ENCODE data around the gene SMYD3.
"Not testable (repeated sequence)": the region's sequence is repeated elsewhere in the genome, so short reads cannot be mapped to it uniquely, and the experiment has no call there.

Gene SMYD3

DNA sequence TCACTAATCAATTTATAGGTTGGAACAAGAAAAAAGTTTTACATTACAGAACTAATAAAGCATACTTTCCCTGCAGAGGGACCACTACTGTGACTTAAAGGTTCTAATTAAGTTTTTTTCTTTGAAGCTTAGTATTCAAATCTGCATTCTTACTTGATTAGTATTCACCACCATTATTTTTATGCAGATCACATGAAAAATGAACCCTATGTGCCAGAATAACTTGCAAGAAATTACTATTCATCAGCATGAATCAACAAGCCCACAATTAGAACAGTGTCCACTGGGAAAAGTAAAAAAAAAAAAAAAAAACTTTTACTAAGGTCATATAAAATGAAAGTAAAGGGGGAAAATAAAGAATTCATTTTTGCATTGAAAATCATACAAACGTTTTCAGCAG, 90.8 kb downstream of the SMYD3 start:
- peak; percentile 14 for DNase-seq (ENCODE audit: low spot score)

- no peak for DNase-seq (ENCODE audit: low spot score)
Measured at GRCh38 chr1:246415028-246415427, 92.1 kb downstream of the SMYD3 start.

DNA sequence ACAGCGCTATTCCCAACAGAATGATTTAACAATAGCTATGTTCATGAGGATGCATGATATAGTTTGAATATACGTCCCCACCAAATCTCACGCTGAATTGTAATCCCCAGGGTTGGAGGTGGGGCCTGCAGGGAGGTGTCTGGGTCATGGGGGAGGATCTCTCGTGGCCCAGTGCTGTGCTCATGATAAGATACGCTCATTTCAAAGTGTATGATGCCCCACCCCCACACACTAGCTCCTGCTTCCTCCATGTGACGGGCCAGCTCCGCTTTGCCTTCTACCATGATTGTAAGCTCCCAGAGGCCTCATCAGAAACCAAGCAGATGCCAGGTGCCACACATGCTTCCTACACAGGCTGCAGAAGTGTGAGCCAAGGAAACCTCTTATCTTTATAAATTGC, 93.6 kb downstream of the SMYD3 start:
- DNase-seq (ENCODE audit: low spot score): no peak

GRCh38 chr1:246404078-246404477, 103.0 kb downstream of the SMYD3 start:
- DNase-seq (ENCODE audit: low spot score): peak; percentile 27

DNA sequence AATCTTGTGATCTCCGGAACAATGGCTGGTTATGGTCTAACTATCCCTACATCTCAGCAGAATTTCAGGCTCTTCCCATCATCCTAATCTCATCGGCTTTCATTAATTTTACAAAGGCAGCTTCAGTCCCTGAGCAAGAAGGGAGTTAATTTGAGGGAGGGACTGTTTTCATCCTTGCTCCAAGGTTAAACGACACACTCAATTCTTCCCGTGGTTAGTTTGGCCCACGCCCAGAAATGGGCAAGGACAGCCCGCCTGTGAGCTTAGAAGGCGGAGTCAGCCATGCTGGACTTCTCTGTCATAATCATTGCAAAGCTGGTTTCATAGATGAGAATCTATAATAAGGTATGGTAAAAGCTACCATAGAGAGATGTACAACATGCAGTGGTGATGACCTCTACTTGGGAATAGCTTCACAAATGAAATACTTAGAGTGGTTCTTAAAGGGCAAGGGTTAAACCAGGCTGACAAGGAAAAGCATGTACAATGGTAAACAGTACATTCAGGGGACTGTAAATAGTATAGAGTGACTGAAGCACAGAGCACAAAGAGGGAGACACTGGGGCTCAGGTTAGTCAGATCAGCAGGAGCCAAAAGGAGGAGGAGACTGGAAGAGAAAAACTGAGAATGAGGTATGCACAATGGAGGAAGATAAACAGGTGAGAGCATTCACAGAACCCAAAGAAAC, 108.8 kb downstream of the SMYD3 start:
- DNase-seq (ENCODE audit: low spot score): no peak

- DNase-seq (ENCODE audit: low spot score): no peak
Measured at GRCh38 chr1:246397046-246397445, 110.0 kb downstream of the SMYD3 start.

DNA sequence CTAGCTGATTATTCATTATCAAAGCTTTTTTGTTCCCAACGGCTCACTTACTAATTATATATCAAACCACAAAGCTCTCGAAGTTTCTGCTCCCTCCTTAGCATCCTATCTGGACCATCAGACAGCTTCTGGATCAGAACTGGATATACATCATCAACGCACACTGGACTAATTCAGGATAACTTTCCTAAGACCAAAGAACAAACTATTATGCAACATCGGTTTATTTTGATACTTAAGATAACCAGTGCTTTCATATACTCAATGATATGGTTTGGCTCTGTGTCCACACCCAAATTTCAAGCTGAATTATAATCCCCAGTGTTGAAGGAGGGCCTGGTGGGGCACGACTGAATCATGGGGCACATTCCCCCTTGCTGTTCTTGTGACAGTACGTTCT, 110.8 kb downstream of the SMYD3 start:
- no peak for DNase-seq (ENCODE audit: low spot score)

DNA sequence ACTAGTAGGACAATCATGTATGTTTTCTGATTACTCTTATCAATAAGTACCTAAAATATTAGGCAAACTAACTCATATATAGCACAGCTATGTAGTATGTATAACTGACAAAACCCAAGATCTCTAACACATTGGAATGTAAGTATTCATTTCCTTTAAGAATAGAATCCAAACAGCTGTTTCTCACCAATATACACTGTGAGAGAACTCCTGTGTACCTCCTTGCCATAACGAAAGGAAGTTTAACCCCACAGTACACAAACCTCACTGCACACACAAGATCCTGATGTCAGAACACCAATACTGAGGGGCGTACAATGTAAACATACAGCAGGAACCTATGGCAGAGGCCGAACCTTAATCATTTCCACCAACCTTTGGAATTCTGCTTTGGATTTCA, 113.0 kb downstream of the SMYD3 start:
- no peak for DNase-seq (ENCODE audit: low spot score)

DNA sequence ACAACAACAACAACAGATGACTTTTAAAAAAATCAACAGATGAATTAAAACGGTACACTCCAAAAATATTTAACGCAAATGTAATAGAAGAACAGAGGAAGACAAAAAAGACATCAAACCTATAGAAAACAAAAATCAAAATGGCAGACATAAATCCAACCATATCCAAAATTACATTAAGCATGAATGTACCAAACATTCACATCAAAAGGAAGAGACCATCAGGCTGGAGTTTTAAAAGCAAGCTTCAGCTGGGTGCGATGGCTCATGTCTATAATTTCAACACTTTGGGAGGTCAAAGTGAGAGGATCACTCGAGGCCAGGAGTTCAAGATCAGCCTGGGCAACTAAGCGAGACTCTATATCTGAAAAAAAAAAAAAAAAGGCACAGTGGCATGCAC, 116.2 kb downstream of the SMYD3 start:
- DNase-seq (ENCODE audit: low spot score): no peak

DNA sequence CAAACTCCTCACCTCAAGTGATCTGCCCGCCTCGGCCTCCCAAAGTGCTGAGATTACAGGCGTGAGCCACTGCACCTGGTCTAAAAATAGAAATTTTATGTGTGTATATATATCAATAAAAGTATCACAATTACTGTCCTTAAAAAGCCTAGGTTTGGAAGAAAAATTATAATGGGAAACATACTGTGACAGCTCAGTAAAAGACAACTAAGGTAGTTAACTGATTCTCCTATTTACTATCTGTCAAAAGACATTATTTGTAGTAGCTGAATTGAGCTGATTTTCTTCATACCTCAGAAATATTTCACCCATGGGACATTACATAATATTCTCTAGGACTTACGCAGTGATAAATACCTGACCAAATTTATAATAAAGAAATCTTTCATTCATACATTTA, 122.5 kb downstream of the SMYD3 start:
- no peak for DNase-seq (ENCODE audit: low spot score)

DNA sequence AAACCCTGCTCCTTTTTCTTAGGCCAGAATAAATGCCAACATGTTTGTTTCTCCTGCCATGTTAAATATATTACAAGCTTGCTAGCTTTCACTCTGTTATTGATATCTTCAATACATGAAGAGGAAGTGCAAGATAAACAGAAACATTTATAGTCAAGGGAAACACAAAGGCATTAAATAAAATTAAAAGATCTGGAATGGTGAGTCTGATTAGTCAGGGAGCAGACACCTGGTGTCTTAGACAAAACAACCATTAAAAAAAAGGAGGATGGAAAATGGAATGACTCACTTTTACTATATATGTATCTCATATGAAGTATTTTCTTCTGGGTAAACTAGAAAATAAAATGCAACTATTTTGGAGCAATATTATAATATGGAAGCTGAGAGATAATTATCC, 123.3 kb downstream of the SMYD3 start:
- no peak for DNase-seq (ENCODE audit: low spot score)

GRCh38 chr1:246383239-246383589, 123.9 kb downstream of the SMYD3 start:
- no peak for DNase-seq (ENCODE audit: low spot score)

DNA sequence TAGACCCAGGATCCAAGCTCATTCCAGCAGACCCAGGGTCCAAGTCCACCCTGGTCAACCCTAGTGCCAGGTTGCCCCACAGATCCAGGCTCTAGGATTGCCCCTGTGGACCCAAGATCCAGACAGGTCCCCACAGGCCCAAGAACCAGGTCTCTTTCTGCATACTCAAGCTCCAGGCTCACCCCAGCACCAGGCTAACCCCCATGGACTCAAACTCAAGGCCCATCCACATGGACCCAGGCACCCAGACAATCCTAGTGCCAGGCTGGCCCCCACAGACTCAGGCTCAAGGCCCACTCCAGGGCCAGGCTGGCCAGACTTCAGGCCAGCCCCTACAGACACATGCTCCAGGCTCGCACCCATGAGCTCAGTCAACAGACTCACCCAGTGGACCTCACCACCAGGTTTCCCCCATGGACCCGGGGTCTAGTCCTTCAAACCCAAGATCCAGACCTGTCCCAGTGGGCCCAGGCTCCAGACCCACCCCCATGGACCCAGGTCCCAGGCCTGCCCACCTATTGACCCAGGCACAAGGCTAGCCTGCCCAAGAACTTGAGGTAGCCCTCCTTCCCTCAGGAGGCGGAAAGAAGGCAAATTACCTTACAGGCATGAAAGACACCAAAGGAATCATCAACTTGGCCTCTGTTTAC, 124.4 kb downstream of the SMYD3 start:
- no peak for DNase-seq (ENCODE audit: low spot score)

- no peak for DNase-seq (ENCODE audit: low spot score)
Measured at GRCh38 chr1:246381452-246381851, 125.6 kb downstream of the SMYD3 start.

GRCh38 chr1:246377625-246378153, 129.4 kb downstream of the SMYD3 start:
- DNase-seq (ENCODE audit: low spot score): no peak

DNA sequence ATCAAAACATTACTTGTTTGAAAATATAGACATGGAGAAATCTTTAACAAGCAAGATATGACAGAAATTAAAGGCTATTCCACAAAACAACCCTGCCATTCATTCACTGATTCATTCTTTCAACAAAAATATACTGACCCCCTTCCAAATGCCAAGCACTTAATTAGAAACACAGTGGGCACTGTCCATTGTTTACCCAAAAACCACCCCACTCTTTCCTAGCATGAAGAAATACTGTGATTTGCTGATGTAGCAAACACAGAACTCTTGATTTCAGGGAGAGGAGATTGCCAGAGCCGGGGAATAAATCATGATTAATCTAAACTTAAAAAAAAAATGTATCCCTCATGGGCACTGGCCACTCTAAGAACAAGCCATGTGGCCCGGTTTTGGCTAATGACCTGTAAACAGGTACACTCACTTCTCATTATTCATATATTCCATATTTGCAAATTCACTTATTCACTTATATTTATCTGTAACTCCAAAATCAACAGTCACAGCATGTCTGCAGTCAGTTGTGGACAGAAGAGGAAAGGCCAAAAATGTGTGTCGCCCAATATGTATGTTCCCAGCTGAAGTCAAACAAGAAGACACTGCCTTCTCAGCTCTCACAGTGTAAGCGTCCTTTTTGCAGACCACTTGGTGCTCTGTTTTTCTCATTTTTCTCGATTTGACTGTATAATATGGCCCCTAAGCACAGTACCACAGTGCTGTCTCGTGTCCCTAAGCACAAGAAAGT, 133.1 kb downstream of the SMYD3 start:
- no peak for DNase-seq (ENCODE audit: low spot score)

DNA sequence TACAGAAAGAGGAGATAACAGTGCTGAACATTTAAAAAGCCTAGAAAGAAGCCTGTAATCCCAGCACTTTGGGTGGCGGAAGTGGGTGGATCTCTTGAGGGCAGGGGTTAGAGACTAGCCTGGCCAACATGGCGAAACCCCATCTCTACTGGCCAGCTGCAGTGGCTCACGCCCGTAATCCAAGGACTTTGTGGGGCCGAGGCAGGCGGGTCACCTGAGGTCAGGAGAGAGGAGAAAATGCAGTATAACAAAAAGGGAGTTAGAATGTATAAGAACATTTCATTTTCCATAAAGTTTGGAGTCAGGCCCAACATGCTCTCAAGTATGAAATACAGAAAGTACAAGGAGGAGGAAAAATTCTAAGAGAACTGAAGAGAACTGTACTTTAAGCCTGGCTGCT, 134.5 kb downstream of the SMYD3 start:
- DNase-seq (ENCODE audit: low spot score): no peak

DNA sequence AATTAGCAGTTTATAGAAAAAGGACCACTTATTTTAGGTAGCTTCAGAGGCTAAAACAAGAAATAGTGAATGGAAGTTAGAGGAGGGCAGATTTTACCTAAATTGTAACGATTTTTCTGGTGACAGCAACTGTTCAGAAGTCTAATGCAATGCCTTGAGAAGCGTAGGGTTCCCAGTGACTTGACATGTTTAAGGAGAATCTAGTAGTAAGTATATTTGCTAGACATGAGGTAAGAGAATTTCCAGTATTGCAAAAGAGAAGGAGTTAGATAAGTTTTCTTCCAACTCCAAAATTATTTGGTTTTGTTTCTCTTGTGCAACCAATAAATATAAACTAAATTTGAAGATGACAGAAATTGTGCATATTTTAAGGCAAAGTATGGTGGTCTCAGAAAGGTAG, 140.0 kb downstream of the SMYD3 start:
- DNase-seq (ENCODE audit: low spot score): no peak

- DNase-seq (ENCODE audit: low spot score): no peak
Measured at GRCh38 chr1:246365708-246366107, 141.4 kb downstream of the SMYD3 start.

- DNase-seq (ENCODE audit: low spot score): no peak
Measured at GRCh38 chr1:246364415-246364941, 142.6 kb downstream of the SMYD3 start.

DNA sequence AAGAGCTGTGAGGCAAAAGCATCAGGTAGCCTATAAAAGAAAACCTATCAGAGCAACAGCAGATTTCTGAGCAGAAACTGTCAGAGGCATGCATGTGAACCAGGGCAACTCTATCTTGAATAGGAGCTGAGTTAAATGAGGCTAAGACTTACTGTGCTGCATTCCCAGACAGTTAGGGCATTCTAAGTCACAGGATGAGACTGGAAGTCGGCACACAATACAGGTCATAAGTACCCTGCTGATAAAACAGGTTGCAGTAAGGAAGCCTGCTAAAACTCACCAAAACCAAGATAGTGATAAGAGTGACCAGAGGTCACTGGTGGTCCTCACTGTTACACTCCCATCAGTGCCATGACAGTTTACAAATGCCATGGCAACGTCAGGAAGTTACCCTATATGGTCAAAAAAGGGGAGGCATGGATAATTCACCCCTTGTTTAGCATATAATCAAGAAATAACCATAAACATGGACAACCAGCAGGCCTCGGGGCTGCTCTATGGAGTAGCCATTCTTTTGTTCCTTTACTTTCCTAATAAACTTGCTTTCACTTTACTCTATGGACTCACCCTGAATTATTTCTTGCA, 150.0 kb downstream of the SMYD3 start:
- DNase-seq (ENCODE audit: low spot score): not testable (repeated sequence)

DNA sequence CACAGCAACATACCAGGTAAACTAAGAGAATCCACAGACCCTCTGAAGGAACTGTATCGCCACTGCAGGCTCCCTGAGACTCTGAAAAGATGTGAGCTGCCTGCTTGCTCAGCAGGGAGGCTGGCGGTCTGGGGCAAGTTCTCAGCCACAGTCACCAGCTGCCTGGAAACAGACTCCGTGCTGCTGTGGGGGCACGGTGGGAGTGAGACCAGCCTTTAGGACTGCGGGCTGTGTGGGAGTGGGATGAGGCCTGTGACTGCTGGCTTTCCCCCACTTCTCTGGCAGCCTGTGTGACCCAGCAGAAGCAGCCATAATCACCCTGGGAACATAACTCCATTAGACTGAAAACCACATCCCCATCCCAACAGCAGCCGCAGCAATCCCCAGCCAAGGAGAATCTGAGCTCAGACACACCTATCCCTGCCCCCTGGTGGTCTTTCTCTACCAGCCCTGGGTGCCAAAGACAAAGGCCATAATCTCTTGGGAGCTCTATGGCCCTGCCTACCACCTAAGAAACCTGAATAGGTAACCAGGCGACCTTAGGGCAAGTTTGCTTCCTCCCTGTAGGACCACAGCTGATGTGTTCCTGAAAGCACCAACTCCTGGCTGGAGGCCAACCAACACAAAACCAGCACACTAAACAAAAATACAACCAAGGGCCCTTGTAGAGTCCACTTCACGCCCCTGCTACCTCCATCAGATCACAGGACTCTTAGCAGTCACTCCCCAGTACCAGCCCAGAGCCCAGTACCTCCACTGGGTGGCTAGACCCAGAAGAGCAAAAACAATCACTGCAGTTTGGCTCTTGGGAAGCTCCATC, 151.5 kb downstream of the SMYD3 start:
- no peak for DNase-seq (ENCODE audit: low spot score)

Measured in AG20443 (cell line).